Naive thymus-derived CD8-positive, alpha-beta T cell (primary cell): ENCODE measurements around the gene CXCL12. TPM values are rescaled to one million over a fixed set of nuclear protein-coding genes. Genes with fewer than 3 reads are reported as not detected.

Experiments used
- ATAC-seq, 2 donors: fragments of 150-1000 bp; cut with Tn5 transposase in 1 of 2; sonication (Bioruptor Pico), chemical (Tn5 transposase) in 1 of 2; 1 replicate in 1 of 2; 2 replicates in 1 of 2; pipeline ENCODE4 v1.10.0; 2021; ENCODE audit warnings: mild to moderate bottlenecking in 2 of 2, moderate library complexity in 2 of 2
- POLR2A ChIA-PET: fragments of 350-600 bp; sonication (Branson Sonifier 250); formaldehyde crosslinking; loops from one replicate; lab custom pipeline; 2021; ENCODE audit warnings: antibody characterized with exemption; lab: Charles Lee
- DNase-seq, 10 donors: peaks; one replicate each; pipeline versions ENCODE4 v3.0.0 to v3.0.0-alpha.2; 2020 to 2022
- H3K27ac Mint-ChIP-seq, 10 donors: one replicate each; pipeline ENCODE4 v1.8.0; 2020 to 2022; ENCODE audit warnings: mild to moderate bottlenecking in 10 of 10, mixed read lengths in 10 of 10, moderate library complexity in 4 of 10, inconsistent platforms in 1 of 10
- H3K27me3 Mint-ChIP-seq, 5 donors: one replicate each; pipeline ENCODE4 v1.8.0; 2021 to 2022; ENCODE audit warnings: mixed read lengths in 5 of 5
- H3K36me3 Mint-ChIP-seq, 3 donors: one replicate each; pipeline ENCODE4 v1.8.0; 2020 to 2022; ENCODE audit warnings: mixed read lengths in 3 of 3, mild to moderate bottlenecking in 2 of 3, inconsistent platforms in 1 of 3
- H3K4me1 Mint-ChIP-seq, 4 donors: one replicate each; pipeline ENCODE4 v1.8.0; 2021 to 2022; ENCODE audit warnings: mixed read lengths in 4 of 4
- H3K4me3 Mint-ChIP-seq, 10 donors: one replicate each; pipeline ENCODE4 v1.8.0; 2020 to 2022; ENCODE audit warnings: mild to moderate bottlenecking in 10 of 10, mixed read lengths in 10 of 10, moderate library complexity in 6 of 10, inconsistent platforms in 1 of 10
- H3K9me3 Mint-ChIP-seq, 9 donors: one replicate each; pipeline ENCODE4 v1.8.0; 2020 to 2022; ENCODE audit warnings: mixed read lengths in 9 of 9, mild to moderate bottlenecking in 3 of 9, inconsistent platforms in 1 of 9, moderate library complexity in 1 of 9
- polyA plus RNA-seq, 3 donors: library from polyadenylated mRNA; unstranded; fragments of 300-500 nt; fragmentation: Illumina TruSeq; gene quantifications; one replicate each; pipeline ENCODE4 v1.2.3, GENCODE V29; 2021
- total RNA-seq, 8 experiments: library from RNA in 2 of 8; stranded (reverse) in 2 of 8; gene quantifications; one replicate each; pipeline ENCODE4 v1.2.3 and lab custom pipeline; 2021 to 2026

CXCL12 gene
- total and polyA plus RNA-seq, 5 experiments from 2014 or later: not detected

GRCh38 chr10:44347609-44348400 lies 37.1 kb downstream of the CXCL12 start:
- Mint-ChIP-seq H3K27me3 (peaks cover 3 to 29% (median 9%) of the 10 kb centered on the region in 5 donors), H3K27ac (no peak overlapping the region), H3K4me1 (peaks cover 0 to 7% (median 0%) of the 10 kb centered on the region in 4 donors), H3K36me3 (no peaks in the 10 kb centered on the region), H3K4me3 (no peak overlapping the region), H3K9me3 (no peaks in the 10 kb centered on the region)
- no peak for DNase-seq
- ATAC-seq: no peak
- POLR2A ChIA-PET: no interaction called here

- Mint-ChIP-seq H3K27me3 (peaks cover 0 to 24% (median 6%) of the 10 kb centered on the region in 5 donors), H3K4me3 (no peak overlapping the region), H3K36me3 (no peaks in the 10 kb centered on the region), H3K27ac (no peak overlapping the region), H3K9me3 (no peaks in the 10 kb centered on the region), H3K4me1 (no peaks in the 10 kb centered on the region)
- DNase-seq (no peak), ATAC-seq (no peak)
- POLR2A ChIA-PET: no interaction called here
Measured at GRCh38 chr10:44344727-44345126, 40.2 kb downstream of the CXCL12 start.

GRCh38 chr10:44343843-44344242 lies 41.1 kb downstream of the CXCL12 start:
- ATAC-seq (no peak), DNase-seq (no peak)
- Mint-ChIP-seq H3K9me3 (no peaks in the 10 kb centered on the region), H3K27me3 (peaks cover 0 to 27% (median 6%) of the 10 kb centered on the region in 5 donors), H3K4me3 (no peak overlapping the region), H3K4me1 (no peaks in the 10 kb centered on the region), H3K36me3 (no peaks in the 10 kb centered on the region), H3K27ac (no peak overlapping the region)
- POLR2A ChIA-PET: no interaction called here

GRCh38 chr10:44341886-44342285 lies 43.0 kb downstream of the CXCL12 start:
- DNase-seq (no peak), ATAC-seq (no peak)
- Mint-ChIP-seq H3K4me3 (no peak overlapping the region), H3K36me3 (no peaks in the 10 kb centered on the region), H3K27ac (no peak overlapping the region), H3K4me1 (no peaks in the 10 kb centered on the region), H3K9me3 (no peaks in the 10 kb centered on the region), H3K27me3 (peaks cover 0 to 27% (median 6%) of the 10 kb centered on the region in 5 donors)
- POLR2A ChIA-PET: no interaction called here

GRCh38 chr10:44340557-44340956 lies 44.3 kb downstream of the CXCL12 start:
- no peaks in the 10 kb centered on the region for H3K4me1 Mint-ChIP-seq
- DNase-seq (no peak), ATAC-seq (no peak)
- H3K36me3 Mint-ChIP-seq: no peaks in the 10 kb centered on the region
- H3K27me3 Mint-ChIP-seq: peaks cover 0 to 23% (median 6%) of the 10 kb centered on the region in 5 donors
- POLR2A ChIA-PET: no interaction called here
- H3K4me3 Mint-ChIP-seq: no peak overlapping the region
- H3K27ac Mint-ChIP-seq: no peak overlapping the region
- H3K9me3 Mint-ChIP-seq: no peaks in the 10 kb centered on the region

GRCh38 chr10:44339218-44339617 lies 45.7 kb downstream of the CXCL12 start:
- no peak for ATAC-seq
- Mint-ChIP-seq H3K4me3 (no peak overlapping the region), H3K9me3 (no peaks in the 10 kb centered on the region), H3K36me3 (no peaks in the 10 kb centered on the region), H3K4me1 (no peaks in the 10 kb centered on the region), H3K27me3 (peaks cover 0 to 15% (median 4%) of the 10 kb centered on the region in 5 donors), H3K27ac (no peak overlapping the region)
- POLR2A ChIA-PET: no interaction called here
- DNase-seq: no peak

- Mint-ChIP-seq H3K27me3 (peaks cover 0 to 17% (median 0%) of the 10 kb centered on the region in 5 donors), H3K36me3 (no peaks in the 10 kb centered on the region), H3K9me3 (no peaks in the 10 kb centered on the region), H3K4me1 (no peaks in the 10 kb centered on the region), H3K4me3 (no peak overlapping the region), H3K27ac (no peak overlapping the region)
- POLR2A ChIA-PET: no interaction called here
- DNase-seq (no peak), ATAC-seq (no peak)
Measured at GRCh38 chr10:44337081-44337480, 47.8 kb downstream of the CXCL12 start.

- Mint-ChIP-seq H3K4me1 (no peaks in the 10 kb centered on the region), H3K36me3 (no peaks in the 10 kb centered on the region), H3K27me3 (peaks cover 0 to 17% (median 0%) of the 10 kb centered on the region in 5 donors), H3K4me3 (no peak overlapping the region), H3K9me3 (no peaks in the 10 kb centered on the region), H3K27ac (no peak overlapping the region)
- ATAC-seq: no peak
- POLR2A ChIA-PET: no interaction called here
- DNase-seq: no peak
Measured at GRCh38 chr10:44335330-44336021, 49.4 kb downstream of the CXCL12 start.

GRCh38 chr10:44334621-44335184 lies 50.2 kb downstream of the CXCL12 start:
- Mint-ChIP-seq H3K4me1 (no peaks in the 10 kb centered on the region), H3K9me3 (no peaks in the 10 kb centered on the region), H3K36me3 (no peaks in the 10 kb centered on the region), H3K27me3 (peaks cover 0 to 13% (median 0%) of the 10 kb centered on the region in 5 donors), H3K27ac (no peak overlapping the region), H3K4me3 (no peak overlapping the region)
- ATAC-seq (no peak), DNase-seq (no peak)
- POLR2A ChIA-PET: no interaction called here

- DNase-seq: no peak
- POLR2A ChIA-PET: no interaction called here
- Mint-ChIP-seq H3K27me3 (peaks cover 0 to 11% (median 0%) of the 10 kb centered on the region in 5 donors), H3K27ac (no peak overlapping the region), H3K36me3 (no peaks in the 10 kb centered on the region), H3K4me3 (no peak overlapping the region), H3K9me3 (no peaks in the 10 kb centered on the region), H3K4me1 (no peaks in the 10 kb centered on the region)
- ATAC-seq: no peak
Measured at GRCh38 chr10:44334091-44334490, 50.8 kb downstream of the CXCL12 start.

GRCh38 chr10:44333511-44333910 lies 51.4 kb downstream of the CXCL12 start:
- H3K4me1 Mint-ChIP-seq: no peaks in the 10 kb centered on the region
- H3K27ac Mint-ChIP-seq: no peak overlapping the region
- no peaks in the 10 kb centered on the region for H3K9me3 Mint-ChIP-seq
- no peaks in the 10 kb centered on the region for H3K36me3 Mint-ChIP-seq
- ATAC-seq (no peak), DNase-seq (no peak)
- POLR2A ChIA-PET: no interaction called here
- H3K4me3 Mint-ChIP-seq: no peak overlapping the region
- peaks cover 0 to 11% (median 2%) of the 10 kb centered on the region in 5 donors for H3K27me3 Mint-ChIP-seq

GRCh38 chr10:44332465-44332864 lies 52.4 kb downstream of the CXCL12 start:
- POLR2A ChIA-PET: no interaction called here
- DNase-seq: no peak
- Mint-ChIP-seq H3K27me3 (peaks cover 0 to 11% (median 6%) of the 10 kb centered on the region in 5 donors), H3K4me3 (no peak overlapping the region), H3K9me3 (no peaks in the 10 kb centered on the region), H3K36me3 (no peaks in the 10 kb centered on the region), H3K27ac (no peak overlapping the region), H3K4me1 (no peaks in the 10 kb centered on the region)
- ATAC-seq: no peak

- H3K9me3 Mint-ChIP-seq: no peaks in the 10 kb centered on the region
- H3K27me3 Mint-ChIP-seq: peaks cover 2 to 17% (median 15%) of the 10 kb centered on the region in 5 donors
- no peak overlapping the region for H3K4me3 Mint-ChIP-seq
- ATAC-seq (no peak), DNase-seq (no peak)
- POLR2A ChIA-PET: no interaction called here
- H3K4me1 Mint-ChIP-seq: no peaks in the 10 kb centered on the region
- no peaks in the 10 kb centered on the region for H3K36me3 Mint-ChIP-seq
- H3K27ac Mint-ChIP-seq: no peak overlapping the region
Measured at GRCh38 chr10:44330431-44330830, 54.5 kb downstream of the CXCL12 start.
